ENCODE measurements around the gene TBC1D22A. TPM values are rescaled to one million over a fixed set of nuclear protein-coding genes. Genes with fewer than 3 reads are reported as not detected.

Gene TBC1D22A
- total and polyA plus RNA-seq, 2 experiments from 2014 or later = 9.6 to 13.3 TPM

DNA sequence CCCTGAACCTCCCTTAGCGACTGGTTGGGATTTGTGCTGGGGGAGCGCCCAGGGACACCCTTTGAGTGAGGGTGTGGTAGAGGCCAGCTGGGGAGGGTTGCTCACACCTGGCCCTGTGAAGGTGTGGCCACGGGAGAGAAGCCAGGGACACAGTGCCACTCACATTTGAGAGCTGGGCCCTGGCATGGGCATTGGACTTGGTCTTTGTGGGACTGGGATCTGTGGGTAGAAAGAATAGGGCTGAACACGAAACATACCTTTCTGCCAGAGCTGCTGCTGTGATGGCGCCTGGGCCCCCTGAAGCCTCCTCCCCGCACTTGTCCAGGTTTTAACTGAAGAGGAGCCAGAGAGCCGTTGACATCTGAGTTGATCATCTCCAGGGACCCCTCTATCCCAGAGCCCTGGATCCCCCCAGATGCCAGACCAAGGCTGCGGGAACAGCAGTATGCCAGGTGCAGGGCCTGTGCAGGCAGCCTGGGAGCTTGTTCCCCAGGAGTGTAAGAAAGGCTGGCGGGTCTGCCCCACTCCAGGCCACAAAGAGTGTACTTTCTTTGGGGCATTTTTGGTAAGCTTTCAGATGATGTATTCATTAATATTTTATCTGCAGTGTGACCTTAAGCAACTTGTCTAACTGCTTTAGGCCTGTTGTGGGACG, 284.1 kb downstream of the TBC1D22A start:
- no peaks in the 10 kb centered on the region for H4K20me1 ChIP-seq (replicated peaks; ENCODE audit: insufficient read depth)
- H3K36me3 Mint-ChIP-seq (ENCODE audit: low read depth) = no peaks in the 10 kb centered on the region
- H3K4me2 ChIP-seq = no peak overlapping the region
- no peak overlapping the region for H3K27ac ChIP-seq (ENCODE audit: low read depth)
- DNase-seq (ENCODE audit: low spot score) (no peak), ATAC-seq (no peak)
- peaks cover 9% of the 10 kb centered on the region for H3K27me3 Mint-ChIP-seq (ENCODE audit: insufficient read depth, low read depth, poor library complexity)
- TF ChIP-seq EZH2 (IDR thresholded peaks at IDR 0.05; ENCODE audit: low read depth, unreplicated experiment) (no peak), NANOG (IDR thresholded peaks at IDR 0.05; ENCODE audit: borderline replicate concordance) (no peak), JUNB (IDR thresholded peaks at IDR 0.05; ENCODE audit: unreplicated experiment) (no peak), CREB1 (CRISPR knock-in tag; IDR thresholded peaks at IDR 0.05; ENCODE audit: low read depth) (no peak), ZNF331 (CRISPR knock-in tag; IDR thresholded peaks at IDR 0.05; ENCODE audit: low read depth) (no peak), ZNF462 (CRISPR knock-in tag; IDR thresholded peaks at IDR 0.05) (no peak), STAT1 (IDR thresholded peaks at IDR 0.05; ENCODE audit: unreplicated experiment) (no peak), POLR2AphosphoS5 (IDR thresholded peaks at IDR 0.05; ENCODE audit: low read depth) (no peak), EZH2phosphoT487 (IDR thresholded peaks at IDR 0.05; ENCODE audit: unreplicated experiment) (no peak), REST (IDR thresholded peaks at IDR 0.05; ENCODE audit: unreplicated experiment) (no peak), ZNF114 (CRISPR knock-in tag; IDR thresholded peaks at IDR 0.05) (no peak)
- TF ChIP-seq, protein P1, sequence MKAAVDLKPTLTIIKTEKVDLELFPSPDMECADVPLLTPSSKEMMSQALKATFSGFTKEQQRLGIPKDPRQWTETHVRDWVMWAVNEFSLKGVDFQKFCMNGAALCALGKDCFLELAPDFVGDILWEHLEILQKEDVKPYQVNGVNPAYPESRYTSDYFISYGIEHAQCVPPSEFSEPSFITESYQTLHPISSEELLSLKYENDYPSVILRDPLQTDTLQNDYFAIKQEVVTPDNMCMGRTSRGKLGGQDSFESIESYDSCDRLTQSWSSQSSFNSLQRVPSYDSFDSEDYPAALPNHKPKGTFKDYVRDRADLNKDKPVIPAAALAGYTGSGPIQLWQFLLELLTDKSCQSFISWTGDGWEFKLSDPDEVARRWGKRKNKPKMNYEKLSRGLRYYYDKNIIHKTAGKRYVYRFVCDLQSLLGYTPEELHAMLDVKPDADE (IDR thresholded peaks at IDR 0.05) = no peak
- TF ChIP-seq, protein P2, sequence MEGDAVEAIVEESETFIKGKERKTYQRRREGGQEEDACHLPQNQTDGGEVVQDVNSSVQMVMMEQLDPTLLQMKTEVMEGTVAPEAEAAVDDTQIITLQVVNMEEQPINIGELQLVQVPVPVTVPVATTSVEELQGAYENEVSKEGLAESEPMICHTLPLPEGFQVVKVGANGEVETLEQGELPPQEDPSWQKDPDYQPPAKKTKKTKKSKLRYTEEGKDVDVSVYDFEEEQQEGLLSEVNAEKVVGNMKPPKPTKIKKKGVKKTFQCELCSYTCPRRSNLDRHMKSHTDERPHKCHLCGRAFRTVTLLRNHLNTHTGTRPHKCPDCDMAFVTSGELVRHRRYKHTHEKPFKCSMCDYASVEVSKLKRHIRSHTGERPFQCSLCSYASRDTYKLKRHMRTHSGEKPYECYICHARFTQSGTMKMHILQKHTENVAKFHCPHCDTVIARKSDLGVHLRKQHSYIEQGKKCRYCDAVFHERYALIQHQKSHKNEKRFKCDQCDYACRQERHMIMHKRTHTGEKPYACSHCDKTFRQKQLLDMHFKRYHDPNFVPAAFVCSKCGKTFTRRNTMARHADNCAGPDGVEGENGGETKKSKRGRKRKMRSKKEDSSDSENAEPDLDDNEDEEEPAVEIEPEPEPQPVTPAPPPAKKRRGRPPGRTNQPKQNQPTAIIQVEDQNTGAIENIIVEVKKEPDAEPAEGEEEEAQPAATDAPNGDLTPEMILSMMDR (conservative IDR thresholded peaks at IDR 0.05; ENCODE audit: low read depth in 2 of 2) = no peak
- H3K27ac Mint-ChIP-seq = 0 out of 2 replicates have a peak overlapping the region, but pooled peaks have one; percentile 32
- H3K36me3 ChIP-seq (ENCODE audit: insufficient read depth) = no peaks in the 10 kb centered on the region
- H3K4me1 ChIP-seq (ENCODE audit: insufficient read depth) = no peaks in the 10 kb centered on the region
- H3K4me1 Mint-ChIP-seq = peaks cover 18% of the 10 kb centered on the region
- H3K4me3 Mint-ChIP-seq = no peak overlapping the region
- H2AFZ ChIP-seq = no peak overlapping the region
- no peaks in the 10 kb centered on the region for H3K9me3 Mint-ChIP-seq
- no peak overlapping the region for H3K4me3 ChIP-seq
- H3K79me2 ChIP-seq (replicated peaks; ENCODE audit: insufficient read depth) = no peaks in the 10 kb centered on the region
- no peaks in the 10 kb centered on the region for H3K27me3 ChIP-seq (ENCODE audit: insufficient read depth)
- no peaks in the 10 kb centered on the region for H3F3A ChIP-seq (replicated peaks; ENCODE audit: low read depth)
- H3K9me2 ChIP-seq (ENCODE audit: insufficient read depth) = no peaks in the 10 kb centered on the region
